Peyer's patch (tissue), 4 donors: ENCODE measurements around the gene STAT5B.

Experiments used
- POLR2A ChIP-seq, 2 donors: fragments of 450-650 bp; IDR thresholded peaks; one replicate each; pipeline ENCODE4 v1.5.1; 2017; ENCODE audit warnings: antibody characterized with exemption in 2 of 2, mild to moderate bottlenecking in 2 of 2, moderate library complexity in 2 of 2
- TF ChIP-seq, protein P1 (sequence below), 6 experiments: fragments of 450-650 bp in 4 of 6; fragments of 200-600 bp in 2 of 6; sonication (generic) in 1 of 6; IDR thresholded peaks; one replicate each; pipeline ENCODE4 v1.5.1; 2017 to 2019; ENCODE audit warnings: antibody characterized with exemption in 6 of 6, mild to moderate bottlenecking in 3 of 6, moderate library complexity in 1 of 6

DNA sequence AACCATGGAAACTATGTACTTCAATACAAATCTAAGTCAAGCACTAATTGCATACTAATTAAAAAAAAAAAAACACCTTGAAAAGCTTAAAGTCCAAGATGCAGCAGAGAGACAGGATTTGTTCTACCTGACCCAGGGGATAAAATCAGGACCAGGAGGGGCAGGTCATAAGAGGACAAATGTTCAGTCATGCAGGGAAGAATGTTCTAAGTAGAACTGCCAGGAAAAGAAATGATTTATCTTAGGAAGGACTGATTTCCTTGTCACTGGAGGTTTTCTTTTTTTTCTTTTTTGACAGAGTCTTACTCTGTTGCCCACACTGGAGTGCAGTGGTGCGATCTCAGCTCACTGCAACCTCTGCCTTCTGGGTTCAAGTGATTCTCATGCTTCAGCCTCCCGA lies 72.8 kb downstream of the STAT5B start:
- TF ChIP-seq POLR2A (IDR thresholded peaks at IDR 0.05) = no peak
- TF ChIP-seq, protein P1, sequence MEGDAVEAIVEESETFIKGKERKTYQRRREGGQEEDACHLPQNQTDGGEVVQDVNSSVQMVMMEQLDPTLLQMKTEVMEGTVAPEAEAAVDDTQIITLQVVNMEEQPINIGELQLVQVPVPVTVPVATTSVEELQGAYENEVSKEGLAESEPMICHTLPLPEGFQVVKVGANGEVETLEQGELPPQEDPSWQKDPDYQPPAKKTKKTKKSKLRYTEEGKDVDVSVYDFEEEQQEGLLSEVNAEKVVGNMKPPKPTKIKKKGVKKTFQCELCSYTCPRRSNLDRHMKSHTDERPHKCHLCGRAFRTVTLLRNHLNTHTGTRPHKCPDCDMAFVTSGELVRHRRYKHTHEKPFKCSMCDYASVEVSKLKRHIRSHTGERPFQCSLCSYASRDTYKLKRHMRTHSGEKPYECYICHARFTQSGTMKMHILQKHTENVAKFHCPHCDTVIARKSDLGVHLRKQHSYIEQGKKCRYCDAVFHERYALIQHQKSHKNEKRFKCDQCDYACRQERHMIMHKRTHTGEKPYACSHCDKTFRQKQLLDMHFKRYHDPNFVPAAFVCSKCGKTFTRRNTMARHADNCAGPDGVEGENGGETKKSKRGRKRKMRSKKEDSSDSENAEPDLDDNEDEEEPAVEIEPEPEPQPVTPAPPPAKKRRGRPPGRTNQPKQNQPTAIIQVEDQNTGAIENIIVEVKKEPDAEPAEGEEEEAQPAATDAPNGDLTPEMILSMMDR (IDR thresholded peaks at IDR 0.05) = no peak
